ENCODE measurements around the gene MSRB3. TPM values are rescaled to one million over a fixed set of nuclear protein-coding genes. Genes with fewer than 3 reads are reported as not detected.

MSRB3 gene
- total and polyA plus RNA-seq, 2 donors (not counting 3 experiments of a cell fraction or from before 2014, with no cell fraction given) = 20.0 to 59.3 TPM

- Histone ChIP-seq H3K9ac (replicated peaks; ENCODE audit: extremely low read depth, insufficient read depth, low read length) (no peak overlapping the region), H3K36me3 (ENCODE audit: control insufficient read depth in 2 of 2, extremely low read depth in 1 of 2, insufficient read depth in 2 of 2, low read length in 2 of 2) (no peaks in the 10 kb centered on the region), H3K9me1 (replicated peaks; ENCODE audit: control insufficient read depth, extremely low read depth, insufficient read depth, low read length) (no peaks in the 10 kb centered on the region), H3K4me1 (ENCODE audit: control insufficient read depth, extremely low read depth, insufficient read depth, low read length) (no peaks in the 10 kb centered on the region), H3K27ac (ENCODE audit: insufficient read depth, low read depth, low read length) (no peak overlapping the region), H2AFZ (ENCODE audit: low read depth, low read length) (no peak overlapping the region), H3K4me3 (replicated peaks in 1 of 3; ENCODE audit: insufficient read depth in 1 of 3, low read depth in 1 of 3, low read length in 3 of 3) (no peak overlapping the region), H4K20me1 (replicated peaks; ENCODE audit: control insufficient read depth, extremely low read depth, insufficient read depth, low read length) (no peaks in the 10 kb centered on the region), H3K79me2 (ENCODE audit: control insufficient read depth, insufficient read depth, low read length) (no peaks in the 10 kb centered on the region), H3K9me3 (replicated peaks; ENCODE audit: control insufficient read depth, insufficient read depth, low read length) (no peaks in the 10 kb centered on the region), H3K4me2 (ENCODE audit: insufficient read depth, low read length) (no peak overlapping the region), H3K27me3 (ENCODE audit: control insufficient read depth in 2 of 2, insufficient read depth in 2 of 2, low read length in 2 of 2) (no peaks in the 10 kb centered on the region)
- intact Hi-C loops (cut with micrococcal nuclease) = no loop called here
- BruUV-seq (replicated peaks) = no TSS peak
- ChIA-PET CTCF (interaction anchor here (0.8 kb wide), 1 partner anchor 10 kb away, joined by 3 read pairs; no protein-coding TSS in a partner anchor), POLR2A (no interaction called here)
- no peak for TF ChIP-seq MYC (IDR thresholded peaks at IDR 0.05; ENCODE audit: low read depth, low read length)
- TF ChIP-seq EZH2 (IDR thresholded peaks at IDR 0.05; ENCODE audit: borderline replicate concordance, low read depth, low read length, severe bottlenecking) = no peak
- TF ChIP-seq GATA2 (IDR thresholded peaks at IDR 0.05; ENCODE audit: insufficient read depth, insufficient read length, low read depth, low read length) = no peak
- no peak for TF ChIP-seq POLR2A (IDR thresholded peaks at IDR 0.05; ENCODE audit: low read depth, low read length)
- no peak for TF ChIP-seq FOS (IDR thresholded peaks at IDR 0.05; ENCODE audit: borderline replicate concordance, insufficient read depth, low read length)
- TF ChIP-seq MAX (IDR thresholded peaks at IDR 0.05; ENCODE audit: insufficient read depth, insufficient read length) = no peak
- no peak for TF ChIP-seq POLR2AphosphoS5 (IDR thresholded peaks at IDR 0.05; ENCODE audit: insufficient read depth, low read depth, low read length)
- TF ChIP-seq, protein P1, sequence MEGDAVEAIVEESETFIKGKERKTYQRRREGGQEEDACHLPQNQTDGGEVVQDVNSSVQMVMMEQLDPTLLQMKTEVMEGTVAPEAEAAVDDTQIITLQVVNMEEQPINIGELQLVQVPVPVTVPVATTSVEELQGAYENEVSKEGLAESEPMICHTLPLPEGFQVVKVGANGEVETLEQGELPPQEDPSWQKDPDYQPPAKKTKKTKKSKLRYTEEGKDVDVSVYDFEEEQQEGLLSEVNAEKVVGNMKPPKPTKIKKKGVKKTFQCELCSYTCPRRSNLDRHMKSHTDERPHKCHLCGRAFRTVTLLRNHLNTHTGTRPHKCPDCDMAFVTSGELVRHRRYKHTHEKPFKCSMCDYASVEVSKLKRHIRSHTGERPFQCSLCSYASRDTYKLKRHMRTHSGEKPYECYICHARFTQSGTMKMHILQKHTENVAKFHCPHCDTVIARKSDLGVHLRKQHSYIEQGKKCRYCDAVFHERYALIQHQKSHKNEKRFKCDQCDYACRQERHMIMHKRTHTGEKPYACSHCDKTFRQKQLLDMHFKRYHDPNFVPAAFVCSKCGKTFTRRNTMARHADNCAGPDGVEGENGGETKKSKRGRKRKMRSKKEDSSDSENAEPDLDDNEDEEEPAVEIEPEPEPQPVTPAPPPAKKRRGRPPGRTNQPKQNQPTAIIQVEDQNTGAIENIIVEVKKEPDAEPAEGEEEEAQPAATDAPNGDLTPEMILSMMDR (IDR thresholded peaks at IDR 0.05; ENCODE audit: extremely low read depth in 1 of 2, insufficient read depth in 1 of 2, low read depth in 1 of 2, low read length in 2 of 2) = no peak
- no peak for TF ChIP-seq JUN (IDR thresholded peaks at IDR 0.05; ENCODE audit: borderline replicate concordance, insufficient read depth, insufficient read length, low read depth)
- FAIRE-seq = no peak
- dilution Hi-C loops (cut with MboI; ENCODE audit: extremely low pct_ligation_motif_present, low sequenced_read_pairs) = no loop called here
- DNase-seq (ENCODE audit: low read depth, low spot score) = no peak
Measured at GRCh38 chr12:65463082-65463481, 184.6 kb downstream of the MSRB3 start.
